ENCODE results near the gene PGAM2. TPM values are rescaled to one million over a fixed set of nuclear protein-coding genes. Genes with fewer than 3 reads are reported as not detected.
"Not testable (repeated sequence)": the region's sequence is repeated elsewhere in the genome, so short reads cannot be mapped to it uniquely, and the experiment has no call there.

Gene PGAM2
- total RNA-seq, 1 donor from 2014 or later: 2.5 TPM

DNA sequence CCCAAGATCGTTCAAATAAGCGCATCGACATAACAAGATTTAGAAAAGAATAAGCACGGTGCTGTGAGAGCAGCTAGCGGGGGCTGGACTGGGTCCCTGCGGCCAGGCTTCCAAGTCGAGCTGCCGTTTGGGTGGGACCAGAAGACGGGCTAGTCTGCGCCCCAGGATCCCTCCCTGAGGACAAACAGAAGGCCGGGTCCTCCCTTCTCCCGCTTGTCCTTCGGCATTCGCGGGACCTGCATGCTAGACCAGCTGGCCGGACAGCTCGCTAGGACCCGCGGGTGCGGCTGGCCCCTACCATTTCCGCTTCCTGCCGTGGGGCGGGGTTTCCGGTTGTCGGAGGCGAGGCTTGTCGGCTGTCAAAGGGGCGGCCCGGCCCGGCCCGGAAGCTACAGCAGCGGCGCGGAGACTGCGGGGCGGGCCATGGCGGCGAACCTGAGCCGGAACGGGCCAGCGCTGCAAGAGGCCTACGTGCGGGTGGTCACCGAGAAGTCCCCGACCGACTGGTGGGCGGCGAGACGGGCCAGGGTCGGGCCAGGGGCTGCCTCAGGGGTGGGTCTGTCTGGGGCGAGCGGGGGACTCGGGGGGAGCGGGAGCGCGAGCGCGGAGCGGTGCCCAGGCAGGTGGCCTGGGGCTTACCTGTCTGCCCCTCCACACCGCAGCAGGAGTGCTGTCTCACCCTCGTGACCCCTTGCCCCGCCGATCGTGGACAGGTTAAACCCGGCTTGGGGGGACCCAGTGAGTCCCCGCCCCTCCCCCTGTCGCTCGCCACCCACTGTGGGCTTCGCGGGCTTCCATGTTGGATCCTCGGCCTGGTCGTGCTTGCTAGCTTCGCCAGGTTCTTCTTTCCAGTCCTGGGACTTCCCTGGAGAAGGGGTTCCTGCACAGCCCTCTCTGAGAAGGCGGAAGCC is 20.8 kb downstream of the PGAM2 start, which contains the start of gene DBNL:
DBNL (plus strand) TSS at position 388 of the 911 bp plus-strand sequence; CDS start at position 424, 36 bp downstream.
- no peak for TF ChIP-seq CTCF (IDR thresholded peaks at IDR 0.05; ENCODE audit: unreplicated experiment)
- H3K9me3 Mint-ChIP-seq (ENCODE audit: low read depth): no peaks in the 10 kb centered on the region
- H3K27me3 Mint-ChIP-seq: no peaks in the 10 kb centered on the region
- DNase-seq (ENCODE audit: low spot score, unreplicated experiment): peak; percentile 86
- H3K4me1 Mint-ChIP-seq (ENCODE audit: low read depth): peaks cover 20% of the 10 kb centered on the region
- peaks cover 1% of the 10 kb centered on the region for H3K36me3 Mint-ChIP-seq (ENCODE audit: insufficient read depth)
- H3K4me3 Mint-ChIP-seq (ENCODE audit: low read depth): peak within 1 kb of the TSS; percentile 85
- peak within 1 kb of the TSS; percentile 93 for H3K27ac Mint-ChIP-seq

DNA sequence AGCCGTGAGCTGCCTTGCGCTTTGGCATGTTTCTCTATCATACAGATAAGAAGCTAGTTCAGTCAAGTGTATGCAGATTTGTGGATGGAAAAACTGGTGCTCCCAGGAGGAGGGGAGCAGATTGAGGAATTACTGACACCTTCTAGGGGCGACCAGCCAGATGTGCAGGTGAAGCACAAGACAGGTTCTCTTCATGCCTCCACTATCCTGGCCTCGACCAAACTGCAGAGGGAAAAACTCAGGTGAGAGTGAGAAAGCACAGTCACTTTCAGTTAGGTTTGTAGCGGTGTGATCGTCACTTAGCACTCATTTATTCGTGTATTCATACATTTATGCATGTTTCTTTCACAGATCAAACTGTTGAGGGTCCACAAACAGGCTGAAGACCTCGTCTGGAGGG is 21.5 kb downstream of the PGAM2 start:
- no peak for TF ChIP-seq CTCF (IDR thresholded peaks at IDR 0.05; ENCODE audit: unreplicated experiment)
- Mint-ChIP-seq H3K4me3 (ENCODE audit: low read depth) (peak overlapping the region; percentile 85), H3K27ac (peak overlapping the region; percentile 93), H3K9me3 (ENCODE audit: low read depth) (no peaks in the 10 kb centered on the region), H3K36me3 (ENCODE audit: insufficient read depth) (peaks cover 1% of the 10 kb centered on the region), H3K4me1 (ENCODE audit: low read depth) (peaks cover 20% of the 10 kb centered on the region), H3K27me3 (no peaks in the 10 kb centered on the region)
- no peak for DNase-seq (ENCODE audit: low spot score, unreplicated experiment)

DNA sequence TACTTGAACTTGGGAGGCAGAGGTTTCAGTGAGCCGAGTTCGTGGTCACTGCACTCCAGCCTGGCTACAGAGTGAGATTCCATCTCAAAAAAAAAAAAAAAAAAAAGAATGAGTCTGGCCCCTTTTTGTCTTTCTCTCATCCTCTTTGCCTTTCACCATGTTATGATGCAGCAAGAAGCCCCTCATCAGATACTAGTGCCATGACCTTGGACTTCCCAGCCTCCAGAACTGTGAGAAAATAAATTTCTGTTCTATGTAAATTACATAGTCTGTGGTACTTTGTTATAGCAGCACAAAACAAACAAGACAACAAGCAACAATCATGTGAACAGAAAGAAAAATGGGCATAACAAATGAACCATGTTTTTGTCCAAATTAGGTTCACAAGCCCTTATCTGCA is 23.1 kb downstream of the PGAM2 start:
- no peaks in the 10 kb centered on the region for H3K9me3 Mint-ChIP-seq (ENCODE audit: low read depth)
- H3K36me3 Mint-ChIP-seq (ENCODE audit: insufficient read depth): no peaks in the 10 kb centered on the region
- H3K4me3 Mint-ChIP-seq (ENCODE audit: low read depth): no peak overlapping the region
- no peak for TF ChIP-seq CTCF (IDR thresholded peaks at IDR 0.05; ENCODE audit: unreplicated experiment)
- peaks cover 20% of the 10 kb centered on the region for H3K4me1 Mint-ChIP-seq (ENCODE audit: low read depth)
- no peak for DNase-seq (ENCODE audit: low spot score, unreplicated experiment)
- no peaks in the 10 kb centered on the region for H3K27me3 Mint-ChIP-seq
- H3K27ac Mint-ChIP-seq: no peak overlapping the region

- peak overlapping the region; percentile 69 for H3K4me3 Mint-ChIP-seq (ENCODE audit: low read depth)
- H3K27ac Mint-ChIP-seq; H3K36me3 Mint-ChIP-seq (ENCODE audit: insufficient read depth); H3K27me3 Mint-ChIP-seq; H3K9me3 Mint-ChIP-seq (ENCODE audit: low read depth): not testable (repeated sequence)
- peak; percentile 30 for DNase-seq (ENCODE audit: low spot score, unreplicated experiment)
- peak; percentile 43 for TF ChIP-seq CTCF (IDR thresholded peaks at IDR 0.05; ENCODE audit: unreplicated experiment)
- H3K4me1 Mint-ChIP-seq (ENCODE audit: low read depth): peaks cover 10% of the 10 kb centered on the region
Observed at GRCh38 chr7:44040493-44040891, 24.9 kb downstream of the PGAM2 start.

- not testable (repeated sequence) for H3K27me3 Mint-ChIP-seq; DNase-seq (ENCODE audit: low spot score, unreplicated experiment); H3K27ac Mint-ChIP-seq; H3K36me3 Mint-ChIP-seq (ENCODE audit: insufficient read depth); H3K9me3 Mint-ChIP-seq (ENCODE audit: low read depth); H3K4me1 Mint-ChIP-seq (ENCODE audit: low read depth)
- peak overlapping the region; percentile 26 for H3K4me3 Mint-ChIP-seq (ENCODE audit: low read depth)
Observed at GRCh38 chr7:44039800-44040492, 25.4 kb downstream of the PGAM2 start.

DNA sequence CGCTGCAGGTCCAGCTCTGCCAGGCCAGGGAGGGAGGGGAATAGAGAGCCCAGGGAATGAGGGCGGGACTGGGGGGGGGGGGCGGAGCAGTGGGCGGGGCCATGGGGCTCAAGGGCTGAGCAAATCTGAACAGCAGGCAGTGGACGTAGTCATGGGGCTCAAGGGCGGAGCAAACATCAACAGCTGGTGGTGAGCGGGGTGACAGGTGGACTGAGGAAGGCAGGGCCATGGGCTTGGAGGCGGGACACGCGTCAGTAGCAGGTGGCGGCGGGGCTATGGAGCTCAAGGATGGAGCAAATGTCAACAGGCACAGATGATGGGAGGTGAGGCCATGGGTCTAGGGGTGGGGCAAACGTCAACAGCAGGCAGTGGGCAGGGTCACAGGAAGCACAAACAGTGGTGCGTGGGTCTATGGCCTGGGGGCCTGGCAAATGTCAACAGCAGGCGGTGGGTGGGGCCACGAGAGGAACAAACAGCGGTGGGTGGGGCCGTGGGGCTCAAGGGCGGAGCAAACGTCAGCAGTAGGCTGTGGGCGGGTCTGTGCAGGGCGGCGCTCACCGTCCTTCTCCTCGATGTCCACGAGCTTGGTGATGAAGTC is 26.3 kb downstream of the PGAM2 start:
- Mint-ChIP-seq H3K4me3 (ENCODE audit: low read depth) (peak overlapping the region; percentile 66), H3K27ac (peak overlapping the region; percentile 93)
- H3K36me3 Mint-ChIP-seq (ENCODE audit: insufficient read depth); H3K27me3 Mint-ChIP-seq; H3K9me3 Mint-ChIP-seq (ENCODE audit: low read depth); H3K4me1 Mint-ChIP-seq (ENCODE audit: low read depth): not testable (repeated sequence)
- DNase-seq (ENCODE audit: low spot score, unreplicated experiment): peak; percentile 83

GRCh38 chr7:44038553-44038952 is 26.8 kb downstream of the PGAM2 start:
- not testable (repeated sequence) for DNase-seq (ENCODE audit: low spot score, unreplicated experiment); H3K36me3 Mint-ChIP-seq (ENCODE audit: insufficient read depth); H3K27ac Mint-ChIP-seq; H3K9me3 Mint-ChIP-seq (ENCODE audit: low read depth); H3K27me3 Mint-ChIP-seq; H3K4me3 Mint-ChIP-seq (ENCODE audit: low read depth); H3K4me1 Mint-ChIP-seq (ENCODE audit: low read depth)

DNA sequence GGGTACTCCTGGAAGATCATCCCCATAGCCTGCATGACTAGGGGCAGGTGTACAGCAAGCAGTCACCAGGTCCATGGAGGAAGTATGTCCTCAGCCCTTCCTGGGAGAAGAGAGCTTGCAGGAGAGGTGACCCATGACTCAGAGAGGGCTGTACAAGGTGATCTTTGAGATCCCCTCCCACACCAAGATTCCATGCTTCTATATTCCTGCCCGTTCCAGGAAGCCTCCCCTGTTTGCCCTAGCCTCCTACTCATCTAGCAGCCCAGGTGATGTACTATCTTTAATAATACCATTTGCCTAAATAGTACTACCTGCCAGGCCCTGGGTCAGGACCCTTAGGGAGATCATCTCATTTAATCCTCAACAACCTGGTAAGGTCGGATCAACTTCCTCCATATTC is 27.4 kb downstream of the PGAM2 start:
- not testable (repeated sequence) for H3K4me3 Mint-ChIP-seq (ENCODE audit: low read depth); H3K27me3 Mint-ChIP-seq; H3K36me3 Mint-ChIP-seq (ENCODE audit: insufficient read depth); H3K27ac Mint-ChIP-seq; H3K9me3 Mint-ChIP-seq (ENCODE audit: low read depth); H3K4me1 Mint-ChIP-seq (ENCODE audit: low read depth); DNase-seq (ENCODE audit: low spot score, unreplicated experiment)
